Hepatocyte (in vitro differentiated cells): ENCODE measurements around the gene PIWIL4.
A peak's percentile ranks its signal among the peaks of the same experiment; 100 is the strongest.

Experiments used
- CTCF ChIP-seq: fragments of 200-600 bp; sonication (generic); IDR thresholded peaks from 2 replicates; pipeline ENCODE4 v1.5.1; 2016; ENCODE audit warnings: antibody characterized with exemption, mild to moderate bottlenecking; ENCODE audit not compliant: poor library complexity
- EZH2 ChIP-seq: fragments of 200-600 bp; sonication (generic); IDR thresholded peaks from 2 replicates; pipeline ENCODE4 v1.6.1; 2016; ENCODE audit warnings: antibody characterized with exemption, mild to moderate bottlenecking, borderline replicate concordance
- EZH2phosphoT487 ChIP-seq: fragments of 200-600 bp; sonication (generic); IDR thresholded peaks from one replicate; pipeline ENCODE4 v1.6.1; 2018; ENCODE audit warnings: antibody characterized with exemption, mild to moderate bottlenecking, low read depth, moderate library complexity; ENCODE audit not compliant: unreplicated experiment, severe bottlenecking

GRCh38 chr11:94519478-94520084, 47.6 kb upstream of the PIWIL4 start:
- TF ChIP-seq EZH2: no peak
- TF ChIP-seq CTCF: peak; percentile 81
- TF ChIP-seq EZH2phosphoT487: no peak
